H1 (cell line): ENCODE measurements around the gene MVD.

Experiments
- BRCA1 ChIP-seq: IDR thresholded peaks from 2 replicates; pipeline ENCODE4 v1.6.1; 2012; ENCODE audit warnings: low read depth, low read length, improper control_type of control experiment
- EP300 ChIP-seq, 2 experiments: IDR thresholded peaks; 1 replicate in 1 of 2; 2 replicates in 1 of 2; pipeline ENCODE4 v1.6.1; 2011 to 2012; ENCODE audit warnings: low read depth in 2 of 2, low read length in 2 of 2, mild to moderate bottlenecking in 2 of 2, borderline replicate concordance in 1 of 2, inconsistent platforms in 1 of 2, moderate library complexity in 1 of 2
- GABPA ChIP-seq: IDR thresholded peaks from 2 replicates; pipeline ENCODE4 v1.6.1; 2011; ENCODE audit warnings: mild to moderate bottlenecking, low read length, moderate library complexity, borderline replicate concordance; ENCODE audit not compliant: insufficient read depth
- MAFK ChIP-seq: IDR thresholded peaks from 2 replicates; pipeline ENCODE4 v1.6.1; 2012; ENCODE audit warnings: low read depth, mild to moderate bottlenecking, improper control_type of control experiment, low read length
- NANOG ChIP-seq: IDR thresholded peaks from 2 replicates; pipeline ENCODE4 v1.6.1; 2011; ENCODE audit warnings: low read length, low read depth, mild to moderate bottlenecking, inconsistent platforms; ENCODE audit not compliant: insufficient read depth, poor library complexity, severe bottlenecking
- POLR2A ChIP-seq, 2 experiments: IDR thresholded peaks; 1 replicate in 1 of 2; 2 replicates in 1 of 2; pipeline ENCODE4 v1.6.1; 2011; ENCODE audit warnings: low read depth in 2 of 2, low read length in 2 of 2, mild to moderate bottlenecking in 2 of 2; ENCODE audit errors: control extremely low read depth in 1 of 2
- RFX5 ChIP-seq: IDR thresholded peaks from 2 replicates; pipeline ENCODE4 v1.6.1; 2011; ENCODE audit warnings: low read depth, low read length, improper control_type of control experiment, borderline replicate concordance
- TCF12 ChIP-seq: IDR thresholded peaks from 2 replicates; pipeline ENCODE4 v1.6.1; 2011; ENCODE audit warnings: low read depth, mild to moderate bottlenecking, low read length
- YY1 ChIP-seq: IDR thresholded peaks from 2 replicates; pipeline ENCODE4 v1.6.1; 2011; ENCODE audit warnings: low read depth, mild to moderate bottlenecking, low read length
- TF ChIP-seq, protein P1 (sequence below), 3 experiments: IDR thresholded peaks; 1 replicate in 2 of 3; 2 replicates in 1 of 3; pipeline versions ENCODE4 v1.5.1 to v1.6.1; 2011; ENCODE audit warnings: low read length in 3 of 3, mild to moderate bottlenecking in 3 of 3, inconsistent platforms in 2 of 3, low read depth in 1 of 3, moderate library complexity in 1 of 3; ENCODE audit not compliant: insufficient read depth in 1 of 3; ENCODE audit errors: control extremely low read depth in 1 of 3

DNA sequence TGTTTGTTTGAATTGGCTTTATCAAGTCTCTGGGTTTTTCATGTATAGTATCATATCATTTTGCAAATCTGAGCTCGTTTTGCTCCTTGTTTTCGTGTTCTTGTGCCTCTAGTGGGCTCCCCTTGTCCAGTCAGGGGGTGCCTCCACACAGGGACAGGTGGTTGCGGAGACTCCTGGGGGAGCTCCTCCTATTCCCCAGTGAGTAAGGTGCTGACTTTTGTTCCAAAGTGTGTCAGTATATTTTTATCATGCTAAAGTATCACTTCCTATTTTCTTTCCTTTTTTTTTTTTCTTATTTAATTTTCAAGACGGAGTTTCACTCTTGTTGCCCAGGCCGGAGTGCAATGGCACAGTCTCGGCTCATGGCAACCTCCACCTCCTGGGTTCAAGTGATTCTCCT lies 54.8 kb downstream of the MVD start:
- TF ChIP-seq NANOG (no peak), GABPA (no peak), RFX5 (no peak), EP300 (IDR thresholded peaks at IDR 0.05; ENCODE audit: borderline replicate concordance in 1 of 2, low read depth in 2 of 2, low read length in 2 of 2) (no peak), MAFK (no peak), YY1 (no peak), POLR2A (IDR thresholded peaks at IDR 0.05; ENCODE audit: control extremely low read depth in 1 of 2, low read depth in 2 of 2, low read length in 2 of 2) (no peak), TCF12 (no peak), BRCA1 (no peak)
- TF ChIP-seq, protein P1, sequence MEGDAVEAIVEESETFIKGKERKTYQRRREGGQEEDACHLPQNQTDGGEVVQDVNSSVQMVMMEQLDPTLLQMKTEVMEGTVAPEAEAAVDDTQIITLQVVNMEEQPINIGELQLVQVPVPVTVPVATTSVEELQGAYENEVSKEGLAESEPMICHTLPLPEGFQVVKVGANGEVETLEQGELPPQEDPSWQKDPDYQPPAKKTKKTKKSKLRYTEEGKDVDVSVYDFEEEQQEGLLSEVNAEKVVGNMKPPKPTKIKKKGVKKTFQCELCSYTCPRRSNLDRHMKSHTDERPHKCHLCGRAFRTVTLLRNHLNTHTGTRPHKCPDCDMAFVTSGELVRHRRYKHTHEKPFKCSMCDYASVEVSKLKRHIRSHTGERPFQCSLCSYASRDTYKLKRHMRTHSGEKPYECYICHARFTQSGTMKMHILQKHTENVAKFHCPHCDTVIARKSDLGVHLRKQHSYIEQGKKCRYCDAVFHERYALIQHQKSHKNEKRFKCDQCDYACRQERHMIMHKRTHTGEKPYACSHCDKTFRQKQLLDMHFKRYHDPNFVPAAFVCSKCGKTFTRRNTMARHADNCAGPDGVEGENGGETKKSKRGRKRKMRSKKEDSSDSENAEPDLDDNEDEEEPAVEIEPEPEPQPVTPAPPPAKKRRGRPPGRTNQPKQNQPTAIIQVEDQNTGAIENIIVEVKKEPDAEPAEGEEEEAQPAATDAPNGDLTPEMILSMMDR (IDR thresholded peaks at IDR 0.05; ENCODE audit: control extremely low read depth in 1 of 3, insufficient read depth in 1 of 3, low read depth in 1 of 3, low read length in 3 of 3) = no peak
